Upper lobe of left lung (tissue), 4 donors: ENCODE measurements around the gene GNB1L.

ENCODE experiments used
- POLR2AphosphoS5 ChIP-seq, 2 donors: sonication (generic); formaldehyde crosslinking; IDR thresholded peaks; one replicate each; pipeline ENCODE4 v1.5.1; 2017; ENCODE audit warnings: antibody characterized with exemption in 2 of 2
- TF ChIP-seq, protein P1 (sequence below), 6 experiments: fragments of 450-650 bp in 4 of 6; fragments of 200-600 bp in 2 of 6; sonication (generic) in 2 of 6; IDR thresholded peaks; one replicate each; pipeline ENCODE4 v1.5.1; 2016 to 2019; ENCODE audit warnings: antibody characterized with exemption in 6 of 6

DNA sequence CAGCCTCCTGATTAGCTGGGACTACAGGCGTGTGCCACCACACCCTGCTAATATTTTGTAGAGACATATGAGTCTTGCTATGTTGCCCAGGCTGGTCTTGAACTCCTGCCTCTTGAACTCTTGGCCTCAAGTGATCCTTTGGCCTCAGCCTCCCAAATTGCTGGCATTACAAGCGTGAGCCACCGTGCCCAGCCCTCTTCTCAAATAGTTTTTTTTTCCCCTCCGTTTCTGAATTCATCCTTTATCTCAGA, 82.3 kb downstream of the GNB1L start:
- TF ChIP-seq, protein P1, sequence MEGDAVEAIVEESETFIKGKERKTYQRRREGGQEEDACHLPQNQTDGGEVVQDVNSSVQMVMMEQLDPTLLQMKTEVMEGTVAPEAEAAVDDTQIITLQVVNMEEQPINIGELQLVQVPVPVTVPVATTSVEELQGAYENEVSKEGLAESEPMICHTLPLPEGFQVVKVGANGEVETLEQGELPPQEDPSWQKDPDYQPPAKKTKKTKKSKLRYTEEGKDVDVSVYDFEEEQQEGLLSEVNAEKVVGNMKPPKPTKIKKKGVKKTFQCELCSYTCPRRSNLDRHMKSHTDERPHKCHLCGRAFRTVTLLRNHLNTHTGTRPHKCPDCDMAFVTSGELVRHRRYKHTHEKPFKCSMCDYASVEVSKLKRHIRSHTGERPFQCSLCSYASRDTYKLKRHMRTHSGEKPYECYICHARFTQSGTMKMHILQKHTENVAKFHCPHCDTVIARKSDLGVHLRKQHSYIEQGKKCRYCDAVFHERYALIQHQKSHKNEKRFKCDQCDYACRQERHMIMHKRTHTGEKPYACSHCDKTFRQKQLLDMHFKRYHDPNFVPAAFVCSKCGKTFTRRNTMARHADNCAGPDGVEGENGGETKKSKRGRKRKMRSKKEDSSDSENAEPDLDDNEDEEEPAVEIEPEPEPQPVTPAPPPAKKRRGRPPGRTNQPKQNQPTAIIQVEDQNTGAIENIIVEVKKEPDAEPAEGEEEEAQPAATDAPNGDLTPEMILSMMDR (IDR thresholded peaks at IDR 0.05): no peak
- TF ChIP-seq POLR2AphosphoS5 (IDR thresholded peaks at IDR 0.05): no peak
